ENCODE measurements around the gene PDZD4.

PDZD4 gene, protein sequence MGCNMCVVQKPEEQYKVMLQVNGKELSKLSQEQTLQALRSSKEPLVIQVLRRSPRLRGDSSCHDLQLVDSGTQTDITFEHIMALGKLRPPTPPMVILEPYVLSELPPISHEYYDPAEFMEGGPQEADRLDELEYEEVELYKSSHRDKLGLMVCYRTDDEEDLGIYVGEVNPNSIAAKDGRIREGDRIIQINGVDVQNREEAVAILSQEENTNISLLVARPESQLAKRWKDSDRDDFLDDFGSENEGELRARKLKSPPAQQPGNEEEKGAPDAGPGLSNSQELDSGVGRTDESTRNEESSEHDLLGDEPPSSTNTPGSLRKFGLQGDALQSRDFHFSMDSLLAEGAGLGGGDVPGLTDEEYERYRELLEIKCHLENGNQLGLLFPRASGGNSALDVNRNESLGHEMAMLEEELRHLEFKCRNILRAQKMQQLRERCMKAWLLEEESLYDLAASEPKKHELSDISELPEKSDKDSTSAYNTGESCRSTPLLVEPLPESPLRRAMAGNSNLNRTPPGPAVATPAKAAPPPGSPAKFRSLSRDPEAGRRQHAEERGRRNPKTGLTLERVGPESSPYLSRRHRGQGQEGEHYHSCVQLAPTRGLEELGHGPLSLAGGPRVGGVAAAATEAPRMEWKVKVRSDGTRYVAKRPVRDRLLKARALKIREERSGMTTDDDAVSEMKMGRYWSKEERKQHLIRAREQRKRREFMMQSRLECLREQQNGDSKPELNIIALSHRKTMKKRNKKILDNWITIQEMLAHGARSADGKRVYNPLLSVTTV

DNA sequence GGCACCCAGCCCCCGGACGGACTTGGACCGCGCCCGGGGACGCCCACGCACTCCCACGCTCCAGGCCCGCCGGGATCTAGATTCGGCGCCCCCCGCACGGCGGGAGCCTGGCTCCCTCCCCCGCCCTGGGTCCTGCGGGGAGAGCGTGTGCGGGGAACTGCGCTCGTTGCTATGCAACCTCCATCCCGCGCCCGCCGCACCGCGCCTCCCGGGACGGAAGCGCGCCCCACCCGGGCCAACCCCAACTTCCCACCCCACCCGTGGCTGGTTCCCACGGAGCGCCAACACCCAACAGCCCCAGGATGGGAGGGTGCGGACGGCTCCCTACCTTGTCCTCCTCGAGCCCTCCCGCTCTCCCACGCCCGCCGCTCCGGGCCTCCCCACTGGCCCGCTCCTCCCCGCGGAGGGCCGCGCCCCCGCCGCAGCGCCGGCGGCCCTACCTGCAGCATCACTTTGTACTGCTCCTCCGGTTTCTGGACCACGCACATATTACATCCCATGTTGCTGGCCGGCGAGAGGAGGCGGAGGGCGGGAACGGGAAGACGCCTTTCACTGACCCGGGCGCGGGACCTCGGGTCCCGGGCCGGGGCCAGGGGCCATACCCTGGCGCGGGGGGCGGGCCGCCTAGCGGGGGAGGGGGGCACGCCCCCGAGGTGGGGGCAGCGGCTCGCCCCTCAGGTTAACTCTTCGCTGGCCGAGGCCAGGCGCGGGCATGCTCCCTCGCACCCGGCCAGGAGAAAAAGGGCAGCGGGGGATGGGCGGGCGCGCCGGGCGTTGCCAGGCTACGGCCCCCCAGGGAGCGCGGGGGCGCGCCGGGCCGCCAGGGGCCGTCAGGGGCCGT is at the start of gene PDZD4:
Gene PDZD4 (minus strand): TSS at position 746 of the 841 bp plus-strand sequence. CDS start 246 bp downstream, at position 500.
- no peak for DNase-seq (ENCODE audit: extremely low read depth in 1 of 2, low read depth in 1 of 2)

DNA sequence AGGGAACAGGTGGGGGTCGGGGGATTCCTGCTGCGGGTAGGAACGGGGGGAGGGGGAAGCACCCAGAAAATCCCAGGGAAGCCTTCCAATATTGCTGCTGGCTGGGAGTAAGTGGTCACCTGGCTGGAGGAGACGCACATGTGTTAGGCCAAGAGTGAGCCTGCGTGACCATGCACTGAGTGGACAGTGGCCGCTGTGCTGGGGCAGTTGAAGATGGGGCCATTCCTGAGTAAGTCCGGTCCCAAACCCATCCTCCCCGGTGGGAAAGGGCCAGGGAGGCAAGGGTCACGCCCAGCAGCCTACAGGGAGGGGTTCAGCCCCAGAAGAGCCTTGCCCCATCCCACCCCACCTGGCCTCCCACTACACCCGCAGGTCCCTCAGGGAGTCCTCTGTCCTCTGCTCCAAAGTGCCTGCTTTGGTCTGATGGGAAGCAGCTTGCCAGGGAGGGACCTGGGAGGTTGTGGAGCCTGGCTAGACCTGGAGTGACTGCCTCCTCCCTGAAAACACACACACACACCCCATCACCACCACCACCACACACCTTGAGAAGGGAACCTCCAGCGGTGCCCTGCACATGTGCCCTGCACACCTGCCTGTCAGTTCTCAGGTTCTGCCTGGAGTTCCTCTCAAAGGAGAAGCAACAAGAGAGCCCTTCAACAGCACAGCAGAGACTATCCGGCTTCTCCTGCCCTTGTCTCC is 49.5 kb upstream of the PDZD4 start:
- DNase-seq (ENCODE audit: extremely low read depth in 1 of 2, low read depth in 1 of 2) = no peak

DNA sequence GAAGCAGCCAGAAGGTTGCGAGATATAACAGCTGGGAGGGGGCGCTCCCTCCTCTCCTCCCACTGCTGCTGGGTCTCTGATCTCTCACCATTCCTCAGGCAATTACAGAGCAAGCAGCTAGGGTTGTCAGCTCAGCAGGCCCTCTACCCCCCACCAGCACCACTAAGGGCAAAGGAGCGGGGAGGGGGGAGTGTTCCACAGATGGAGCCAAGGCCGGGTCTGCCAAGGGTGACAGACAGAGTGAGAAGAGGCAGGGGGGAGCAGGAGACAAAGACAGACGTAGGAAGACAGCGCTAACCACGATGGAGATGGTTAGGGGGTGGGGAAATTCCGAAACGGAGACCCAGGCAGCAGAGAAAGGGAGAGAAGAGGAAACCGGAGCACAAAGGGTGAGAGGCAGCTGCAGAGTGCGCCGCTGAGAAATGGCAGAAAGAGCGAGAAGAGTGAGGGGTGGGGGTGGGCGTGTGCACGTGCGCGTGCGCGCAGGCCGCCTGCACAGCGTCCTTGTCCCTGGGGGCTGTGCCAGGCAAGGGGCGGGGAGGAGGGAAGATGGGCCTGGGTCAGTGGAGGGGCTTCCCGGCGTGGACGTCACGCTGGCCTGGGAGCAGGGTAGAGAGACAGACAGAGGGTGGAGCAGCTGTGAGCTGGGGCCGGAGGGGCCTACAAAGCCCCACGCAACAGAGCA is 48.8 kb upstream of the PDZD4 start:
- no peak for DNase-seq (ENCODE audit: extremely low read depth in 1 of 2, low read depth in 1 of 2)

DNA sequence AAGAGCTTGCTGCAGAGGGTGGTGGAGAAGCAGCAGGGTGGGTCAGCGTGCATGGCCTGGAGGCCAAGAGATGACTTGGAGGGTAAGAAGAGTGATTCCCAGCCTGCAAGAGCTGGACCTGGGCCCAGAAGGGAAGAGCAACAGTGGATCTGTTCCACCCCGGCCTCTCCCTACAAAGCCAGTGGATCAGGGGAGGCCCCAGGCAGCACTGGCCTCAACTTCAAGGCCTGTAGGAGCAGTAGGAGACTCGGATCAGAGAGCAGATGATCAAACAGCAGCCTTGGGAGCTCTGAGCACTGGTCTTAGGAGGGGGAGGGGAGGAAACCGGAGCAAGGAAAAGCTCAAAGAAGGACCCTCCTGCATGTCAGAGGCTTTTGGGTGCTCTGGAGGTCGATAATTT is 48.0 kb upstream of the PDZD4 start:
- no peak for DNase-seq (ENCODE audit: extremely low read depth in 1 of 2, low read depth in 1 of 2)

DNA sequence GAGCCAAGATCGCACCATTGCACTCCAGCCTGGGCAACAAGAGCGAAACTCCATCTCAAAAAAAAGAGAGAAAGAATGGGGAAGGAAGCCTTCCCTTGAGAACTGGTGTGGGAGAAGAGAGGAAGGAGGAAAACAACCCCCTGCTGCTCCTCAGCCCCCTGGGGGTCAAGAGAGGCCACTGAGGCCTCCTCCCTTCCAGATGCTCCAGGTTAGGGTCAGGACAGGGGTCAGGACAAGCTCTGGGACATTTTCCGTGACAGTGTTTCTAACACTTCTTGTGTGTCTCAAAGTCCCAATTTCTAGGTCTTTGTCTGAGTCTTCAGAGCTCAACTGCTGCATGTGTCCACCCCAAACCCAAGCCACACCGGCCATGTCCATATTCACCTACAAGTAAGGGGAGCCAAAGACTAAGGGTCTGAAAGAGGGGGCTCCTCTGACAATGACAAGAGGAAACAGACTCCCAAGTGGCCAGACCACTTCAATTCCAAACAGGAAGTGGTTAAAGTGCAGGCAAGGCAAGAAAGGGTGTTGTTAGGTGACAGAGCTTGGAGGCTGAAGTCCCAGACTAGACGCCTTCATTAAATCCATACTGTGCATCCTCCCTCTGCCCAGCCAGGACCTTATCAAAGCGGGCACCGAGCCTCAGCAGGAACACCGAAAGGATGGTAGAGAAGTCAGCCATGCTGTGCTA is 47.4 kb upstream of the PDZD4 start:
- DNase-seq (ENCODE audit: extremely low read depth in 1 of 2, low read depth in 1 of 2) = no peak

DNA sequence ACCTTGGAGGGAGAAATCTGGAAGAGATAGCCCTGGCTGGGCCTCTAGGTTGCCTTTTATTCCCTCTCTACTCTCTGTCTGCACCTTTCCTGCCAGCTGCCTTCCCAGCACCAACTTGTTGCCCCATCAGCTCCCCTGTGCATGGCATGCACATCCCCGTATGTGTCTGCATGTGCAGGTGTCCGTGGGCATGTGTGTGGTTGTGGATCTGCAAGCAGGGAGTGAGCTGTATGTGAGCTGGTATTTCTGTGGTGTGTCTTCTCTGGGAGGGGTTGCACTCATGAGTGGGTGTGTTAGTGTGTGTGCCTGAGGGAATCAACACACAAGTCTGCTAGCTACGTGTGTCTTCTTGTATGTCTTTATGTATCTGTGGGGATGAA is 45.8 kb upstream of the PDZD4 start:
- DNase-seq (ENCODE audit: extremely low read depth in 1 of 2, low read depth in 1 of 2) = no peak

DNA sequence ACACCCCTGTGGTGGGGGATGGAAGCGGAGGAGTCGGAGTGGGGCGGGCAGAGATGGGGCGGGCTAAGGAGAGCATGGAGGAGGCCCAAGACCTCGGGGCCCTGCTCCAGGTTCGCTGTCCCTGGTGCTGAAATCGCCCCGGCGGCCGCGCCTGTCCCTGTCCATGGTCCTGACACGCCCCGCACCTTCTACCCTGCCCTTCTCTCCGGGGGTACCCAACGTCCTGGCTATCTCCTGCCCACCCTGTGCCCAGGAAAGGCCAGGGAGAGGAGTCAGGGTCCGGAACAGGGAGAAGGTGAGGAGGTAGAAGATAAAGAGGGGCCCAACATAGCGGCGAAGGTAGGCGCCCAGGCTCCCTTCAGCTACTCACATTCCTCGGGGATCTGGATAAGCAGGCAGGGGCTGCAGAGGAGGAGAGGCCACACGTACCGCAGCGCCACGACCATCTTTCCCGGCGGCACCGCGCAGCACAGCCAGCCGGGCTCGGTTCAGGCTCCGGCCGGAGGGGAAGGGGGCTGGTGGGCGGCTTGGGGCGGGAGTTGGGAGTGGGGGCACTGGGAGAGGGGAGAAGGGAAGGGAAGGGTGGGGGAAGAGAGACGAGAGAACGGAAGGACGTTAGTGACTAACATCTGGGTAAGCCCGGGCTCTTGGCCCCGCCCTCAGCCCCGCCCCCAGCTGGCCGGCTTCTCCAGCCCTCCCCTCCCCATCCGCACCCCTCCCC is 45.2 kb upstream of the PDZD4 start:
- peak; percentile 28 to 61 for DNase-seq (ENCODE audit: extremely low read depth in 1 of 2, low read depth in 1 of 2)

DNA sequence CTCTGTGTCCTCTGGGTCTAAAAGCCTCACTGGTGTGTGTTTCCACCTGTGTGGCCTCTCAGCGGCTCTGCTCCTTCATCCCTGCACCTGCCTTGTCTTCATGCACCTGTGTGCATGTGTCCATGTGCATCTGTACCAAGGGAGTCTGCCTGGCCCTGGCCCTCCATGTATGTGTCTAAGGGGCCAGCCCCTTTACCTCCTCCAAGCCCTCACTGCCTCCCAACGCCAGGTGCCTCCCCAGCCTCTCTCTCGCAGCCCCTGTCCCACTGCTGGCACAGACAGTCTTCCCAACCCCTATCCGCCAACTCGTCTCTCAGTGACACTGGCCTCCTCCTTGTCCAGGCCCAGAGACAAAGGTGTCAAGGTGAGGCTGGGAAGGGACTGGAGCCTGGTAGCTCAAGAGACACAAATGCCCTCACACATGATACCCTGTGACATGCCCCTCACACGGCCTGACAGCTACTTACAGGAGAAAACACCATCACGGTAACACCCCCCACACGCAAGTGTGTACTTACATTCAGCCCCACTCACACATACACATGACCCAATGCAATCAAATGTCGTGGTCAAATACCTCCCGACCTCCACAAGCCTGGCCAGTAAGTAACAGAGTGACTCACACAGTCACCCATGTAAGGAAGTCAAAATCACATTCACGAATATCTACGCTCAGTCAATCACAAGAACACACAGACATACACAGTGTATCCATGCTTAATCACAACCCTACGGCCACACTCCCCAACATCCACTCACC is 44.2 kb upstream of the PDZD4 start:
- no peak for DNase-seq (ENCODE audit: extremely low read depth in 1 of 2, low read depth in 1 of 2)

DNA sequence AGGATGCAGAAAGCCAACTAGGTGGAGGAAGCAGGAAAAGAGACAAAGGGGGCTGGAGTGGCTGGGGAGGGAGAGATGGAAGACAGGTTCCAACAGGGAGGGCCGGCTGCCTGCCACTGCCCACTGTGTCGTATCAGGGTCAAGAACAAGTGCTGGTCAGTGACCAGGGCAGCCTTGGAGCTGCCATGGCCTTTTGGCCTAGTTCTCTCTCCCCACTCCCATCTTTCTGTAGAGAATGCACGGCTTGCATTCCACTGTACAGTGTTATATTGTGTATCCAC is 43.7 kb upstream of the PDZD4 start:
- DNase-seq (ENCODE audit: extremely low read depth in 1 of 2, low read depth in 1 of 2) = no peak

DNA sequence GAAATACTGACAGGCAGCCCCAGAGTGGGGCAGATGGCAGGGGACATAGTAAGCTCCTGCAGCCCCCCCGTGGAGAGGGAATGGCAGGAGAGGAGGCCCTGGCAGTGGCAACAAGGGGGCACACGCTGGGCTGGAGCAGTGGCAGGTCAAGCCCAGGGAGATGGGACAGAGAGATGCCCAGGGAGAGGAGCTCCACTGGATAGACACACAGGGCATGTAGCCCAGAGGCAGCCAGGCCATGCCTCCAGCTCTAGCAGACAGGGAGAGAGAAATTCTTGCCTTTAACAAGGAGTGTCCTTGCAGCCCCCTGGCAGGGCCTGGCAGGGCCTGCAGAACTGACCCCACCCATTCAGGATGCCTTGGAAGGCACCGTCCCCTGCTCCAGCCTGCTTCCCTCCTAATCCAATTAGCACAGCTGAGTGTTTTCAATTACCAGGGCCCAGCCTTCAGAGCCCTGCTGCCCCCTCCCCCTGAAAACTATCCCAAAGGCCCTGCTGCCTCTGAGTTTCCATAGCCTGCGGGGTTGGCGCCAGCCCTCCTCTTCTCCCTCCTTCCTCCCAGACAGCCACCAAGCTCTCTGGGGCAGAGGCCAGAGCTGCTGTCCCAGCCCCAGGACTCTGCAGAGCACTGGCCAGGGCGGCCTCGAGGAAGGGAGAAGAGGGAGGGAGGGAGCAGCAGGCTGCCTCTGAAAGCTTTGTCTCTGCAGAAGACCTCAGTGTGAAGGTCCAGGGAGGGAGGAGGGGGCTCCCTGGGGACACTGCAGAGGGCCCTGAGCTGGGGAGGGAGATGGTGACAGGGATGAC is 43.1 kb upstream of the PDZD4 start:
- no peak for DNase-seq (ENCODE audit: extremely low read depth in 1 of 2, low read depth in 1 of 2)

DNA sequence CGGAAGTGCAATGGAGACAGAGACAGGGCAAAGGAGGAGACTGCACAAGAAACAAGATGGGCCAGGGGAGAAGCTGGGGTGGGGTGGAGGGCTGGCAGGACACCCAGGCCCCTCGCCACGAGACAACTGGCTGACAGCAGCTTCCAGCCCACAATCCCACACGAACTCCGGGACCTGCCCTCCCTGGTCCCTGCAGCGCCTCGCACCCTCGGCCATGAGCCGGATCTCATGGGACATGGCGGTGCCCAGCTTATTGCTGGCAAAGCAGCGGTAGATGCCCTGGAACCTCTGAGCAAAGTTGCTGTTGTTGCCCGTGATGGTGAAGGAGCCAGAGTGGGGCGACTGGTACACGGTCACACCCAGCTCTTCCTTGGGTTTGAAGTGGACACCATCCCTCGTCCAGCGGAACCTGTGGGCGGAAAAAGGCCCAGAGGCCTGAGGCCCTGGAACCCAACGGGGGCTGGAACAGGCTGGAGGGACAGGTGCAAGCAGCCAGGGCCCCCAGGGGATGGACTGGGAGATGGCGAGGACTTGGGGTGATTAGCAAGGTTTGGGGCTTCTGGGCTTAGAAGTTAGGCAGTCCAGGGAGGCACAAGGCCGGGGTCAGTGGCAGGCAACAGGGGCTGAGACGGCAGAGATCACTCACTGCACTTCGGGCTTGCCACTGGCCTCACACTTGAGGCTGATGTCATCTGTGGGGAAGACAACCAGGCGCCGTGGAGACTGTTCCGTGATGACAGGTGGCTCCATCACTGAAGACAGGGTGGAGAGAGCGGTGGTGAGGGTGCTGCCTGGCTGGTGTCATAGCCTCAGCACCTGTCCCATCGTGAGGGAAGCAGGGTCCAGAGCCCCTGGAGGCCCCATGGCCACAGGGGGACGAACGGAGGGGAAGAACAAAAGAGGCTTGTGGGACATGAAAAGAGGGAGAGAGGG is 41.9 kb upstream of the PDZD4 start:
- DNase-seq (ENCODE audit: extremely low read depth in 1 of 2, low read depth in 1 of 2) = no peak

DNA sequence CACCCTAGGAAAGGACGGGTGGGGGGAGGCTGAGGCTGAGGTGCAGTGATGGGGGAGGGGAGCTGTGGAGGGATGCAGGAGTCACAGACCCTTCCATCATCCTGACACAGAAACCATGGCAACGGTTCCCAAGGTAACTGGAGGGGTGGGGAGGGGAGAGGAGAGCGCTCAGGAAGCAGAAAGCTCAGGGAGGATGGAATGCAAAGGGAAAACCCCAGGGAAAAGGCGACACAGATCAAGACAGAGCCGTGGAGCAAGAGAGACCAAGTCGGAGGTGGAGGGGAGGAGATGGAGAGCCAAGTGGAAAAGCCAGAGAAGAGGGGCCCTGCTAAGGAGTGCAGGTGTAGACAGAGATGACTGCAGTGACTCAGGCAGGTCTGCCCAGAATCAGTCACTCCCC is 41.1 kb upstream of the PDZD4 start:
- no peak for DNase-seq (ENCODE audit: extremely low read depth in 1 of 2, low read depth in 1 of 2)

DNA sequence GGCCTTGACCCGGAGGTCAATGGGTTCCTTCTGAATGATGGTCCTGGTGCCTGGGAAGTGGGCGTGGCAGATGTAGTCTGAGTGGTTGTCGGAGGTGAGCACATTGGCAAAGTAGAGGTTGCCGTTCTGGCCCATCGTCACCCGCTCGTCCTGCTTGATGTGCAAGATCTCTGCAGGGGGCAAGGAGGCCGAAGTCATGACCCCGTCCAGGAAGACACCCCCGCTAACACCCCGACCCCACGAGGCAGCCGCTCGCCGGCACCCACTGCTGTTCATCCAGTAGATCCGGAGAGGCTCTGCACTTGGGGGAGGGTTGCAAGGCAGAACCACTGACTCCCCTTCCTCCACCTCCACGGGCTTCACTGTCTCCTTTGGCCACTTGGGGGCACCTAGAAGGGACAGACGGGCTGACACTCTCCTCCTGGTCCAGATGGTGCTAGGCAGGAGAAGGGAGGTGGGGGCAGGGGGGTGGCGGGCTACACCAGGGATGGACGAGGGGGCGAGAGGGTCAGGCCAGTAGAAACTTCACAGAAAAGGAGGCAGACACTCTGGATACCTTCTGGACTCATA is 40.5 kb upstream of the PDZD4 start:
- DNase-seq (ENCODE audit: extremely low read depth in 1 of 2, low read depth in 1 of 2) = no peak

DNA sequence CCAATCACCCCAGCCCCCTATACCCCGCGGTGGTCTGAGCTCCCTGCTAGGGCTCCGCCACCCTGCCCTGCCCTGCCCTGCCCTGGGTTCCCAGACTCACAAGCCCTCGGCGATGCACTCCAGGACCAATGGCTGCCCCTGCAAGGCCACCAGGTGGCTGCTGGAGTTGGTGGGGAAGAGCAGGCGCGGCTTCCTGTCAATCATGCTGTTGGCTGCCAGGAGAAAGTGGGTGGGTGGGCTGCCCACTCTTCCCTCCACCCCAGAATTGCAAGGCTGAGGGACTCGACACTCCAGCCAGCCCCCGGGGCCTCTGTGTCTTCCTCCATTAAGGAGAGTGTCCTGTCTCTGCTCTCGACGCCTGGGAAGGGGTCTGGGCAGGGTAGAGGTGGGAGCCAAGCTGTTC is 39.9 kb upstream of the PDZD4 start:
- no peak for DNase-seq (ENCODE audit: extremely low read depth in 1 of 2, low read depth in 1 of 2)

DNA sequence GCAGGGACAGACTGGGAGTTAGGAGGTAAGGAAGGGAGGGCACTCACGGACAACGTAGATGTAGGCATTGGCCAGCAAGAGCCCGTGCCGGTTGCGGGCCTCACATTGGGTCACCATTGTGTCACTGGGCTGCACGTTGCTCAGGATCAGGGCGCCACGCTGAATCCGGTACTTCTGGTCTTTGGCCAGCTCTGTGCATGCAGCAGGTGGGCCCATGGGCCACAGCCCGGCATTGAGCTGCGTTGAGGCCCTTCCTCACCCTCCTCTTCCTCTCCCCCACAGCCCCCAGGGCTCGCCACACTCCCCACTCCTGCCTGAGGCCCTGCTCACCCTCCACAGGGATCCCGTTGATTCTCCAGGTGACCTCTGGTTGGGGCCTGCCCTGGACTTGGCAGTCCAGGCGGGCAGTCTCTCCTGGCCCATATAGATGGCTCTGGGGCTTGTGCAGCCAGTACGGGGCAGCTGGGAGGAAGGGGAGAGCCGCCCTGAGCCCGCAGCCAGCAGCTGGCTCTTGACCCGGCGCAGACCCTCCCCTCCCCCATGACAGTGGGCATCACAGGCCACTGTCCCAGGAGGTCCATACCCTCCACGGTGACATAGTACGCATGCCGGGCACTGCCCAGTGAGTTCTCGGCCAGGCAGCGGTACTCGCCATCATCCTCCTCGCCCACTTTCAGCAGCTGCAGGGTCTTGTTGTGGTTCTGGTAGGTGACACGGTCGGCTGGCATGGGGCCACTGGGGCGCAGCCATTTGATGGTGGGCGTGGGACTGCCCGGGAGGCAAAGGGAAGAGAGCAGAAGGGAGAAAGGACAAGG is 39.3 kb upstream of the PDZD4 start:
- no peak for DNase-seq (ENCODE audit: extremely low read depth in 1 of 2, low read depth in 1 of 2)
